Sigmoid colon (tissue), 4 donors: ENCODE data around the gene OR5K4.

Source experiments
- CTCF ChIP-seq, 4 experiments: fragments of 450-650 bp in 3 of 4; fragments of 200-600 bp in 1 of 4; IDR thresholded peaks; one replicate each; pipeline ENCODE4 v1.5.1; 2016 to 2019; ENCODE audit warnings: antibody characterized with exemption in 4 of 4, mild to moderate bottlenecking in 3 of 4, moderate library complexity in 2 of 4
- EP300 ChIP-seq, 4 donors: sonication (generic); formaldehyde crosslinking; IDR thresholded peaks; one replicate each; pipeline ENCODE4 v1.6.1; 2017; ENCODE audit warnings: antibody characterized with exemption in 4 of 4
- POLR2A ChIP-seq, 2 donors: fragments of 450-650 bp; IDR thresholded peaks; one replicate each; pipeline ENCODE4 v1.6.1; 2016; ENCODE audit warnings: antibody characterized with exemption in 2 of 2, mild to moderate bottlenecking in 2 of 2, moderate library complexity in 2 of 2
- POLR2AphosphoS5 ChIP-seq, 4 donors: sonication (generic); formaldehyde crosslinking; IDR thresholded peaks; one replicate each; pipeline ENCODE4 v1.6.1; 2017; ENCODE audit warnings: antibody characterized with exemption in 4 of 4

DNA sequence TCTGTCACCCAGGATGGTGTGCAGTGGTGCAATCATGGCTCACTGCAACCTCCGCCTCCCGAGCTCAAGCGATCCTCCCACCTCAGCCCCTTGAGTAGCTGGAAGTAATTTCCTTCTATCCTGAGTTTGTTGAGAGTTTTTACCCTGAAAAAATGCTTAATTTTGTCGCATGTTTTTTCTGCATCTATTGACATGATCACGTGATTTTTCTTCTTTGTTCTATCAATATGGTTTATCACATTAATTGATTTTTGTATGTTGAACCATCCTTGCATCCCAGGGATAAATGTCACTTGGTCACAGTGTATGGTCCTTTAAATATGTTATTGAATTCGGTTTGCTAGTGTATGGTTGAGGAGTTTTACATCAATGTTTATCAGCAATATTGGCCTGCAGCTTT is 11.9 kb upstream of the OR5K4 start:
- TF ChIP-seq POLR2AphosphoS5 (IDR thresholded peaks at IDR 0.05) = no peak
- TF ChIP-seq POLR2A (IDR thresholded peaks at IDR 0.05) = no peak
- no peak for TF ChIP-seq CTCF (IDR thresholded peaks at IDR 0.05)
- TF ChIP-seq EP300 (IDR thresholded peaks at IDR 0.05) = no peak
